Activated CD8-positive, alpha-beta memory T cell treated with anti-CD3 and anti-CD28 coated beads for 48 hours (primary cell): Measurements from ENCODE around the gene SPRING1.
A peak's percentile ranks its signal among the peaks of the same experiment; 100 is the strongest.
"Not testable (repeated sequence)": the region's sequence is repeated elsewhere in the genome, so short reads cannot be mapped to it uniquely, and the experiment has no call there.

Experiments
- DNase-seq, 3 experiments: peaks; one replicate each; pipeline ENCODE4 v3.0.0-alpha.2; 2020; ENCODE audit warnings: low read depth in 2 of 3, low spot score in 2 of 3

Gene SPRING1

GRCh38 chr12:116737774-116738657, at the start of gene SPRING1, which contains the start of gene RNFT2:
Gene SPRING1 (minus strand): TSS chr12:116738069. CDS start chr12:116737900, 169 bp downstream.
Gene RNFT2 (plus strand): TSS chr12:116738315. CDS start chr12:116740498, 2,183 bp downstream.
- DNase-seq: peak; percentile 91 to 96 (median 93)

GRCh38 chr12:116784238-116784612, 46.4 kb upstream of the SPRING1 start:
- DNase-seq: no peak

- no peak for DNase-seq
Measured at GRCh38 chr12:116783525-116784237, 45.8 kb upstream of the SPRING1 start.

GRCh38 chr12:116780942-116781341, 43.1 kb upstream of the SPRING1 start:
- no peak for DNase-seq

GRCh38 chr12:116779597-116779996, 41.7 kb upstream of the SPRING1 start:
- DNase-seq: no peak

- no peak for DNase-seq
Measured at GRCh38 chr12:116777245-116777644, 39.4 kb upstream of the SPRING1 start.

GRCh38 chr12:116774020-116774419, 36.2 kb upstream of the SPRING1 start:
- DNase-seq: no peak

- DNase-seq: no peak
Measured at GRCh38 chr12:116773276-116773731, 35.4 kb upstream of the SPRING1 start.

- DNase-seq: no peak
Measured at GRCh38 chr12:116771651-116772050, 33.8 kb upstream of the SPRING1 start.

- no peak for DNase-seq
Measured at GRCh38 chr12:116766746-116767145, 28.9 kb upstream of the SPRING1 start.

- no peak for DNase-seq
Measured at GRCh38 chr12:116766285-116766684, 28.4 kb upstream of the SPRING1 start.

GRCh38 chr12:116765271-116765670, 27.4 kb upstream of the SPRING1 start:
- no peak for DNase-seq

- no peak for DNase-seq
Measured at GRCh38 chr12:116761499-116761898, 23.6 kb upstream of the SPRING1 start.

GRCh38 chr12:116760622-116761020, 22.8 kb upstream of the SPRING1 start:
- no peak for DNase-seq

GRCh38 chr12:116759783-116760621, 22.1 kb upstream of the SPRING1 start:
- peak in 2 of 3 experiments; percentile 7 to 9 for DNase-seq

GRCh38 chr12:116754783-116755182, 16.9 kb upstream of the SPRING1 start:
- DNase-seq: not testable (repeated sequence)

- not testable (repeated sequence) for DNase-seq
Measured at GRCh38 chr12:116754097-116754496, 16.2 kb upstream of the SPRING1 start.

GRCh38 chr12:116750298-116750697, 12.4 kb upstream of the SPRING1 start:
- no peak for DNase-seq

- DNase-seq: no peak
Measured at GRCh38 chr12:116749884-116750283, 12.0 kb upstream of the SPRING1 start.

- DNase-seq: no peak
Measured at GRCh38 chr12:116745554-116745953, 7.7 kb upstream of the SPRING1 start.

- no peak for DNase-seq
Measured at GRCh38 chr12:116744766-116745165, 6.9 kb upstream of the SPRING1 start.
